HG03342 (cell line): ENCODE data around the gene SLC2A1.

Experiments
- ATAC-seq: cut with Tn5 transposase; IDR thresholded peaks from one replicate; pipeline ENCODE4 v1.9.1; 2021; ENCODE audit warnings: mild to moderate bottlenecking, moderate library complexity; ENCODE audit not compliant: unreplicated experiment

Gene SLC2A1

GRCh38 chr1:42960566-42961311 lies 2.1 kb upstream of the SLC2A1 start:
- no peak for ATAC-seq

GRCh38 chr1:42960122-42960390 lies 1.4 kb upstream of the SLC2A1 start:
- ATAC-seq, result no peak

GRCh38 chr1:42957880-42958487 lies 684 bp downstream of the SLC2A1 start:
- peak; percentile 45 for ATAC-seq

- ATAC-seq, result no peak
Observed at GRCh38 chr1:42957229-42957879, 1.3 kb downstream of the SLC2A1 start.

- no peak for ATAC-seq
Observed at GRCh38 chr1:42956739-42957138, 1.9 kb downstream of the SLC2A1 start.

GRCh38 chr1:42955311-42956063 lies 3.2 kb downstream of the SLC2A1 start:
- no peak for ATAC-seq

- ATAC-seq, result no peak
Observed at GRCh38 chr1:42953182-42954180, 5.2 kb downstream of the SLC2A1 start.

GRCh38 chr1:42952303-42953001 lies 6.2 kb downstream of the SLC2A1 start:
- ATAC-seq, result peak; percentile 65

- no peak for ATAC-seq
Observed at GRCh38 chr1:42951588-42951987, 7.1 kb downstream of the SLC2A1 start.

GRCh38 chr1:42950116-42950481 lies 8.6 kb downstream of the SLC2A1 start:
- ATAC-seq, result no peak

- ATAC-seq, result no peak
Observed at GRCh38 chr1:42949312-42950115, 9.2 kb downstream of the SLC2A1 start.

- ATAC-seq, result no peak
Observed at GRCh38 chr1:42947965-42948732, 10.5 kb downstream of the SLC2A1 start.

GRCh38 chr1:42947117-42947516 lies 11.6 kb downstream of the SLC2A1 start:
- ATAC-seq, result no peak

- no peak for ATAC-seq
Observed at GRCh38 chr1:42946120-42946898, 12.4 kb downstream of the SLC2A1 start.

- ATAC-seq, result no peak
Observed at GRCh38 chr1:42945164-42945563, 13.5 kb downstream of the SLC2A1 start.

GRCh38 chr1:42944246-42944928 lies 14.3 kb downstream of the SLC2A1 start:
- ATAC-seq, result no peak

GRCh38 chr1:42943728-42944127 lies 14.9 kb downstream of the SLC2A1 start:
- no peak for ATAC-seq
